Ishikawa (cell line): Measurements from ENCODE around the gene RGS16.

Source experiments
- CEBPB ChIP-seq: IDR thresholded peaks from 2 replicates; pipeline ENCODE4 v1.6.1; 2012
- CREB1 ChIP-seq: IDR thresholded peaks from 2 replicates; pipeline ENCODE4 v1.6.1; 2012; ENCODE audit warnings: low read depth
- FOXM1 ChIP-seq: IDR thresholded peaks from 2 replicates; pipeline ENCODE4 v1.6.1; 2012; ENCODE audit warnings: low read depth, borderline replicate concordance
- NFIC ChIP-seq: IDR thresholded peaks from 2 replicates; pipeline ENCODE4 v1.6.1; 2012
- REST ChIP-seq: IDR thresholded peaks from 2 replicates; pipeline ENCODE4 v1.6.1; 2012; ENCODE audit warnings: low read depth, mild to moderate bottlenecking
- TAF1 ChIP-seq: IDR thresholded peaks from 2 replicates; pipeline ENCODE4 v1.6.1; 2012; ENCODE audit warnings: low read depth, mild to moderate bottlenecking
- YY1 ChIP-seq: IDR thresholded peaks from 2 replicates; pipeline ENCODE4 v1.6.1; 2012; ENCODE audit warnings: low read depth
- ZBTB7A ChIP-seq: IDR thresholded peaks from 2 replicates; pipeline ENCODE4 v1.6.1; 2012; ENCODE audit warnings: low read depth
- TF ChIP-seq, protein P1 (sequence below): IDR thresholded peaks from 2 replicates; pipeline ENCODE4 v1.6.1; 2012

- TF ChIP-seq REST (no peak), YY1 (no peak), CREB1 (no peak), ZBTB7A (no peak), CEBPB (no peak), NFIC (no peak), TAF1 (no peak), FOXM1 (no peak)
- TF ChIP-seq, protein P1, sequence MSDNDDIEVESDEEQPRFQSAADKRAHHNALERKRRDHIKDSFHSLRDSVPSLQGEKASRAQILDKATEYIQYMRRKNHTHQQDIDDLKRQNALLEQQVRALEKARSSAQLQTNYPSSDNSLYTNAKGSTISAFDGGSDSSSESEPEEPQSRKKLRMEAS = no peak
Observed at GRCh38 chr1:182589520-182589919, 14.7 kb downstream of the RGS16 start.
